OCI-LY1 (cell line): ENCODE results near the gene CIDEB.

Experiments
- H2AFZ ChIP-seq: fragments of 200-600 bp; sonication (generic), shearing (Covaris generic); 2 replicates; pipeline ENCODE4 v1.6.0; 2014; ENCODE audit warnings: antibody characterized with exemption, mild to moderate bottlenecking, low read length
- H3F3A ChIP-seq: fragments of 200-600 bp; sonication (generic), shearing (Covaris generic); 2 replicates; pipeline ENCODE4 v1.6.0; 2014; ENCODE audit warnings: mild to moderate bottlenecking, antibody characterized with exemption, low read length, moderate library complexity; ENCODE audit not compliant: insufficient read depth
- H3K27ac ChIP-seq: fragments of 200-600 bp; sonication (generic); 2 replicates; pipeline ENCODE4 v1.5.1; 2014; ENCODE audit warnings: low read length, mixed run types, mild to moderate bottlenecking, low read depth; ENCODE audit not compliant: poor library complexity, severe bottlenecking
- H3K27me3 ChIP-seq: fragments of 200-600 bp; sonication (generic); 2 replicates; pipeline ENCODE4 v1.6.0; 2014; ENCODE audit warnings: antibody characterized with exemption, mild to moderate bottlenecking, low read length, moderate library complexity; ENCODE audit not compliant: insufficient read depth
- H3K36me3 ChIP-seq: fragments of 200-600 bp; sonication (generic); 2 replicates; pipeline ENCODE4 v1.6.1; 2014; ENCODE audit warnings: mild to moderate bottlenecking, antibody characterized with exemption, low read length, moderate library complexity, mixed read lengths; ENCODE audit not compliant: insufficient read depth
- H3K4me1 ChIP-seq: fragments of 200-600 bp; sonication (generic); 2 replicates; pipeline ENCODE4 v1.5.1; 2014; ENCODE audit warnings: mild to moderate bottlenecking, low read length, moderate library complexity; ENCODE audit not compliant: insufficient read depth, severe bottlenecking
- H3K4me2 ChIP-seq: fragments of 200-600 bp; sonication (generic), shearing (Covaris generic); 2 replicates; pipeline ENCODE4 v1.6.1; 2014; ENCODE audit warnings: low read length
- H3K4me3 ChIP-seq: fragments of 200-600 bp; sonication (generic); 2 replicates; pipeline ENCODE4 v1.5.1; 2014; ENCODE audit warnings: low read length, low read depth, mild to moderate bottlenecking, mixed read lengths; ENCODE audit not compliant: poor library complexity, severe bottlenecking
- H3K79me2 ChIP-seq: fragments of 200-600 bp; shearing (Covaris generic); 2 replicates; pipeline ENCODE4 v1.6.1; 2016; ENCODE audit warnings: mixed run types, low read length, mixed read lengths; ENCODE audit not compliant: insufficient read depth
- H3K9ac ChIP-seq: fragments of 200-600 bp; sonication (generic), shearing (Covaris generic); 2 replicates; pipeline ENCODE4 v1.6.1; 2014; ENCODE audit warnings: mild to moderate bottlenecking, low read length, mixed read lengths
- H3K9me2 ChIP-seq: fragments of 200-600 bp; sonication (generic), shearing (Covaris generic); 2 replicates; pipeline ENCODE4 v1.6.1; 2014; ENCODE audit warnings: low read depth, mild to moderate bottlenecking, low read length, mixed read lengths
- H3K9me3 ChIP-seq: fragments of 200-600 bp; shearing (Covaris generic); 2 replicates; pipeline ENCODE4 v1.6.1; 2014; ENCODE audit warnings: low read length, mixed read lengths
- H4K20me1 ChIP-seq: fragments of 200-600 bp; sonication (generic), shearing (Covaris generic); 2 replicates; pipeline ENCODE4 v1.6.0; 2016; ENCODE audit warnings: mild to moderate bottlenecking, low read length; ENCODE audit not compliant: insufficient read depth
- CTCF ChIP-seq: fragments of 200-600 bp; sonication (generic), shearing (Covaris generic); IDR thresholded peaks from 2 replicates; pipeline ENCODE4 v1.5.1; 2017; ENCODE audit warnings: mild to moderate bottlenecking, antibody characterized with exemption, low read length, moderate library complexity, mixed read lengths
- EZH2 ChIP-seq: fragments of 200-600 bp; sonication (generic), shearing (Covaris generic); IDR thresholded peaks from 2 replicates; pipeline ENCODE4 v1.8.0; 2017; ENCODE audit warnings: borderline replicate concordance, mixed run types, mild to moderate bottlenecking, antibody characterized with exemption, low read length, moderate library complexity, mixed read lengths

Gene CIDEB

DNA sequence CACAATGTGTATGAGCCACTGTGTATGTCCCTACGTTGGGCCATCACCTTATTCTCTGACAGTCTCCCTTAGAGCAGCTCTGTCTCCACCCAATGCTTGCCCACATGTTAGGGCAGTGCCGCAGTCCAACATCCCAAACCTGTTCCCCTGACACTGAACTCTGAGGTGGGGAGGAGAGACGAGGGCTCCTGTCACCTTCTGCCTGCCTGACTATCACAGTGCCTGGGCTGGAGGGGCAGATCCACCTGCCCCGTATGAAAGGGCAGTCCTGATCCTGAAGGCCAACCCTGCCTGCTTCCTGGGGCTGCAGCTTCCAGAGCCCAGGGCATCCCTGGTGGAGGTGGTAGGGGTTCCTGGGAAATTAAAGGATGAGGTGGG lies 47.0 kb downstream of the CIDEB start:
- Histone ChIP-seq H3K36me3 (no peaks in the 10 kb centered on the region), H3K4me2 (no peak overlapping the region), H3F3A (no peaks in the 10 kb centered on the region), H3K79me2 (no peaks in the 10 kb centered on the region), H3K27me3 (no peaks in the 10 kb centered on the region), H4K20me1 (no peaks in the 10 kb centered on the region), H3K9me3 (no peaks in the 10 kb centered on the region), H3K4me1 (no peaks in the 10 kb centered on the region), H3K9me2 (no peaks in the 10 kb centered on the region), H3K9ac (no peak overlapping the region), H3K27ac (no peak overlapping the region), H3K4me3 (no peak overlapping the region), H2AFZ (no peak overlapping the region)
- TF ChIP-seq EZH2 (no peak), CTCF (no peak)

DNA sequence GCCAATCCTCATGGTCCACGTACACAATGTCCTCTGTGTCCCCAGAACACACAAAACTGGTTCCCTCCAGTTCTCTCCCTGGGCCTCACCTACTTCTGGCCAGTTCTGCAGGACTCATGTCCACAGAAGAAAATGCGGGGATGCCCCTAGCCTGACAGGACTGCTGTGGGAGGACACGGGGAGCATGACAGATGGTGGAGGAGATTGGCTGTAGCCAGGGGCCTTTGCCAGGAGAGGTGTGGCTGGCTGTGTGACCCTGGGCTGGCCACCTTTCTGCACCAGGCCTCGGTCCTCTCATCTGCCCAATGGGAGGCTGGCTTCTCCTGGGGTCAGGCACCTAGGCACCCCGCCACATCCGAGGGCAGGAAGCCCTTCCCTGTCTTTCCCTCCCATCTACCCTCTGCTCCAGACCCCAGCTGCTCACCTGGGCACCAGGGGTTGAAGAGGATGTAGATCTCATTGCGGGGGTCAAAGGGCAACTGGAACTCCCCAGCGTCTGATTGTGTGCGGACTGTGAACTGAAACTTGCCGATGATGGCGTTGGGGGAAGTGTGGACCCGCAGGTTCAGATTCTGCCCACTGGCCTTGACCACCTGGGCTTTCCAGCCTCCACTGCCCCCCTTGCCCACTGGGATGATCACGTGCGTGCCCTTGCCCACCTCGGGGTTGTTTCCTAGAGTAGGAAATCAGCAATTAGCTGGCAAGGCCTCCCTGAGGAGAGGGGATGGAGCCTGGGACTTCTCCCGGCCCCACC lies 47.6 kb downstream of the CIDEB start:
- TF ChIP-seq EZH2 (no peak), CTCF (no peak)
- no peaks in the 10 kb centered on the region for H3K79me2 ChIP-seq
- no peaks in the 10 kb centered on the region for H3K27me3 ChIP-seq
- no peaks in the 10 kb centered on the region for H4K20me1 ChIP-seq
- no peak overlapping the region for H3K9ac ChIP-seq
- no peaks in the 10 kb centered on the region for H3K4me1 ChIP-seq
- H2AFZ ChIP-seq, result no peak overlapping the region
- H3K9me2 ChIP-seq, result no peaks in the 10 kb centered on the region
- no peaks in the 10 kb centered on the region for H3F3A ChIP-seq
- H3K4me2 ChIP-seq, result no peak overlapping the region
- H3K27ac ChIP-seq, result no peak overlapping the region
- no peaks in the 10 kb centered on the region for H3K9me3 ChIP-seq
- no peak overlapping the region for H3K4me3 ChIP-seq
- H3K36me3 ChIP-seq, result no peaks in the 10 kb centered on the region

DNA sequence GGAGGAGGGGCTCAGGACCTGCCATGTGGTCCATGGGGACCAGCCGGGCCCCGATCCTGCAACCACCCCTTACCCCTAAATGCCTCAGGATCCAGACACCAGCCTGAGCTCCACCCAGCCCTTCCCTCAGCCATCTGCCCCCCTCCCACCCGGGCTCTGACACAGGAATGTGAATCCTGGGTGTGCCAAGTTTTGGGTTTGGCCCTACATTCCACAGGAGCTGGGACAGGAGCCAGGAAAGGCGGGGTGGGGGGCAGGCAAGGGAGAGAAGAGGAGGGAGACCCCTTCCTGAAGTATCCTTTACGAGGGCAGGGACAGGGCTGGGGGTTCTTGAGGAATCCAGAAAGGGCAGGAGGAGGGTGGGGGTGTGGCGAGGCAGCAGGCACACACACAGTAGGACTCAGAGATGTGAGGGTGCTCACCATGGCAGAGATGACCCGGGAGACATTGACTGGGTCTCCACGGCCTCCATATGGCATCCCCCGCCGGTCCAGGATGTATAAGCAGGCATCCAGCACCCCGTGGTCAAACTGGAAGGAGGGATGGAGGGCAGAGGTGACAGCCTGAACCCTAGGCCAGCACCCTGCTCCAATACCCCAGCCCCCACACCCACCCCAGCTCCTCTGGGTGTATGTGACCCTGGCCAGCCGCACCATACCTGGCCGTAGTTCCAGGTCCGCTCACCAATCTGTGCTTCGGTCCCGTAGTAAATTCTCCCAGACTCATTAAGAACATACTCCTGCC lies 48.3 kb downstream of the CIDEB start:
- no peaks in the 10 kb centered on the region for H3K4me1 ChIP-seq
- TF ChIP-seq CTCF, result no peak
- no peak for TF ChIP-seq EZH2
- no peak overlapping the region for H2AFZ ChIP-seq
- H3K79me2 ChIP-seq, result no peaks in the 10 kb centered on the region
- no peaks in the 10 kb centered on the region for H3K9me3 ChIP-seq
- H3K27ac ChIP-seq, result no peak overlapping the region
- no peaks in the 10 kb centered on the region for H3K9me2 ChIP-seq
- no peak overlapping the region for H3K9ac ChIP-seq
- H4K20me1 ChIP-seq, result no peaks in the 10 kb centered on the region
- H3K4me3 ChIP-seq, result no peak overlapping the region
- no peaks in the 10 kb centered on the region for H3K36me3 ChIP-seq
- H3K27me3 ChIP-seq, result no peaks in the 10 kb centered on the region
- H3K4me2 ChIP-seq, result no peak overlapping the region
- H3F3A ChIP-seq, result no peaks in the 10 kb centered on the region
